Measurements from ENCODE around the gene FKBP15. TPM values are rescaled to one million over a fixed set of nuclear protein-coding genes. Genes with fewer than 3 reads are reported as not detected.
"Not testable (repeated sequence)": the region's sequence is repeated elsewhere in the genome, so short reads cannot be mapped to it uniquely, and the experiment has no call there.

FKBP15 gene
- total RNA-seq, 1 donor from 2014 or later: 30.0 TPM

DNA sequence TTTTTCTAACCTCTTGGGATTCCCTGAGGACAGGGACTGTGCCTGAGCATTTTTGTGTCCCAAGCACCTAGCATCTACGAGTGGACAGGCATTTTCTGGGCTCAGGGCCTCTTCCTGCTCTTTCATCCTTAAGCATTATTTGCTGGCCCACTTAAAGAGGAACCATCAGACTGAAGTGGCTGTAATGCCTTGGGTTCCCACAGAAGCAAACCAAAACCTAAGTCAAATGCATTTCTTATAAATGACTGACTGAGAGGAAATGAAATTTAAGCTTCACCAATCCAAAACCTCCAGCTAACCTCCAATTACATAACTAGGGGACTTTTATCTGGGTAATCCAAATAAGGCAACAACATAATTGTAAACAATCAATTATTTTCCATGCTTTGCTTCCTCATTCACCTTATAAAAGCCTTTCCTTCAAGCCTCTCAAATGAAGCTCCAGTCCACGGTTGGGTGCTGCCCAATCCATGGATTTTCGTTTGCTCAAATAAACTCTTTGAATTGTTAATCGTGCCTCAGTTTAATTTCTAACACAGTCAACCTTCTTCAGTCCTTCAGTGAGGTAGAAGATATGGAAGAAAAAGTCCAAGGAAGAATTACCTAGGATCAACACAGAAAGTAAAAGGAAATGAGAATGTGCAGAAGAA lies 95.6 kb downstream of the FKBP15 start:
- H3K4me3 Mint-ChIP-seq: no peak overlapping the region
- no peak for DNase-seq (ENCODE audit: low spot score in 2 of 2, unreplicated experiment in 2 of 2)
- peaks cover 35% of the 10 kb centered on the region for H3K27me3 Mint-ChIP-seq (ENCODE audit: low read depth)
- H3K27ac Mint-ChIP-seq: no peak overlapping the region
- no peaks in the 10 kb centered on the region for H3K36me3 Mint-ChIP-seq
- H3K4me1 Mint-ChIP-seq: no peaks in the 10 kb centered on the region
- peaks cover 2% of the 10 kb centered on the region for H3K9me3 Mint-ChIP-seq
- TF ChIP-seq, protein P1, sequence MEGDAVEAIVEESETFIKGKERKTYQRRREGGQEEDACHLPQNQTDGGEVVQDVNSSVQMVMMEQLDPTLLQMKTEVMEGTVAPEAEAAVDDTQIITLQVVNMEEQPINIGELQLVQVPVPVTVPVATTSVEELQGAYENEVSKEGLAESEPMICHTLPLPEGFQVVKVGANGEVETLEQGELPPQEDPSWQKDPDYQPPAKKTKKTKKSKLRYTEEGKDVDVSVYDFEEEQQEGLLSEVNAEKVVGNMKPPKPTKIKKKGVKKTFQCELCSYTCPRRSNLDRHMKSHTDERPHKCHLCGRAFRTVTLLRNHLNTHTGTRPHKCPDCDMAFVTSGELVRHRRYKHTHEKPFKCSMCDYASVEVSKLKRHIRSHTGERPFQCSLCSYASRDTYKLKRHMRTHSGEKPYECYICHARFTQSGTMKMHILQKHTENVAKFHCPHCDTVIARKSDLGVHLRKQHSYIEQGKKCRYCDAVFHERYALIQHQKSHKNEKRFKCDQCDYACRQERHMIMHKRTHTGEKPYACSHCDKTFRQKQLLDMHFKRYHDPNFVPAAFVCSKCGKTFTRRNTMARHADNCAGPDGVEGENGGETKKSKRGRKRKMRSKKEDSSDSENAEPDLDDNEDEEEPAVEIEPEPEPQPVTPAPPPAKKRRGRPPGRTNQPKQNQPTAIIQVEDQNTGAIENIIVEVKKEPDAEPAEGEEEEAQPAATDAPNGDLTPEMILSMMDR (IDR thresholded peaks at IDR 0.05; ENCODE audit: unreplicated experiment): no peak

DNA sequence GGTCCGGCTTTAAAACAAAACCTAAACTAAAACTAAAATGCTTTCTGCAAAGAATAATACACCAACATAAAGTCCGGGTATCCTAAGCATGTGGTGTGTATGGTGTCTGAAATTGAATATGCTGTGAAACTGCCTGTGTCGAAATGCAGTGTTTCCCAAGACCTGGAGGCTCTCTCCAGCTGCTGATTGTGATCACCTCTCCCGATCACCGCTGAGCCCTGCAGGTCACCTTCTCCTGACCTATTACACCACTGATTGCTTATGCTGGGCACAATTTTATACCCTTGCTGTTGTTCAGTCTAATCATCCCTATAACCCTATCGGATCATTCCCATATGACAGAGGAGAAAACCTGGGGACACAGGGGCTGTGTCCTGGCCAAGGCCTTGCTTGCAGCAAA lies 102.2 kb downstream of the FKBP15 start:
- H3K4me1 Mint-ChIP-seq; DNase-seq (ENCODE audit: low spot score in 2 of 2, unreplicated experiment in 2 of 2); H3K27me3 Mint-ChIP-seq (ENCODE audit: low read depth); H3K27ac Mint-ChIP-seq; H3K9me3 Mint-ChIP-seq; H3K4me3 Mint-ChIP-seq; H3K36me3 Mint-ChIP-seq: not testable (repeated sequence)

Other genes starting within 250 kb of the FKBP15 start
- 8.6 to 11.5 TPM (median 11.2 TPM) in 3 replicates for gene ZNF883, start 209.1 kb downstream of the FKBP15 start, total RNA-seq
- 8.2 to 9.3 TPM (median 8.9 TPM) in 3 replicates for gene ZFP37, start 164.6 kb downstream of the FKBP15 start, total RNA-seq
- 7.2 to 8.5 TPM (median 7.8 TPM) in 3 replicates for gene SLC31A2, start 70.3 kb downstream of the FKBP15 start, total RNA-seq
- 22.3 to 23.8 TPM (median 22.6 TPM) in 3 replicates for gene SLC31A1, start 267 bp upstream of the FKBP15 start, total RNA-seq
- gene CDC26, start 54.3 kb upstream of the FKBP15 start, total RNA-seq: 25.3 to 27.7 TPM (median 27.0 TPM) in 3 replicates
- gene PRPF4, start 54.4 kb upstream of the FKBP15 start, total RNA-seq: 27.8 to 29.4 TPM (median 29.2 TPM) in 3 replicates
- 0.16 to 0.53 TPM (median 0.29 TPM) in 3 replicates for gene RNF183, start 82.1 kb upstream of the FKBP15 start, total RNA-seq
- gene WDR31, start 119.0 kb upstream of the FKBP15 start, total RNA-seq: 4.1 to 4.5 TPM (median 4.2 TPM) in 3 replicates
- 3.4 to 4.3 TPM (median 4.3 TPM) in 3 replicates for gene BSPRY, start 128.3 kb upstream of the FKBP15 start, total RNA-seq
- gene HDHD3, start 155.7 kb upstream of the FKBP15 start, total RNA-seq: 26.9 to 30.8 TPM (median 27.7 TPM) in 3 replicates
- gene ALAD, start 180.0 kb upstream of the FKBP15 start, total RNA-seq: 42.9 to 45.6 TPM (median 44.2 TPM) in 3 replicates
- 44.8 to 50.2 TPM (median 49.5 TPM) in 3 replicates for gene POLE3, start 189.4 kb upstream of the FKBP15 start, total RNA-seq
- gene C9orf43, start 189.5 kb upstream of the FKBP15 start, total RNA-seq: 0.64 to 0.95 TPM (median 0.72 TPM) in 3 replicates
- gene RGS3, start 242.4 kb upstream of the FKBP15 start, total RNA-seq: 24.9 to 26.6 TPM (median 26.3 TPM) in 3 replicates